ENCODE data around the gene LRRC25. TPM values are rescaled to one million over a fixed set of nuclear protein-coding genes. Genes with fewer than 3 reads are reported as not detected.
A peak's percentile ranks its signal among the peaks of the same experiment; 100 is the strongest.

The LRRC25 gene
- total and polyA plus RNA-seq, 9 donors, result 1.4 to 9.2 (median 2.4) TPM

GRCh38 chr19:18418029-18418482, 20.6 kb upstream of the LRRC25 start:
- TF ChIP-seq EP300 (IDR thresholded peaks at IDR 0.05), result no peak
- TF ChIP-seq CTCF (IDR thresholded peaks at IDR 0.05), result no peak
- TF ChIP-seq POLR2A (IDR thresholded peaks at IDR 0.05), result no peak
- Histone ChIP-seq H3K4me1 (ENCODE audit: insufficient read depth) (peaks cover 24% of the 10 kb centered on the region), H3K27me3 (no peaks in the 10 kb centered on the region), H3K36me3 (no peaks in the 10 kb centered on the region), H3K27ac (peak overlapping the region; percentile 62 to 77), H3K9me3 (no peaks in the 10 kb centered on the region), H3K4me3 (peak overlapping the region; percentile 42)
- intact Hi-C loops (cut with DNase I), result loop anchor here (5.0 to 10.0 kb wide), 4 partner anchors 141 to 223 kb away; partner anchors contain the start of genes IQCN (in 2 of the 4), MPV17L2 (in 1 of the 4) and RAB3A (in 1 of the 4)
- 9 to 11% (median 10%) methylated on average over 29 to 30 of the region's 30 CpGs for WGBS, 3 donors
- DNase-seq, result peak in 4 of 5 donors; percentile 62 to 78 (median 73)

DNA sequence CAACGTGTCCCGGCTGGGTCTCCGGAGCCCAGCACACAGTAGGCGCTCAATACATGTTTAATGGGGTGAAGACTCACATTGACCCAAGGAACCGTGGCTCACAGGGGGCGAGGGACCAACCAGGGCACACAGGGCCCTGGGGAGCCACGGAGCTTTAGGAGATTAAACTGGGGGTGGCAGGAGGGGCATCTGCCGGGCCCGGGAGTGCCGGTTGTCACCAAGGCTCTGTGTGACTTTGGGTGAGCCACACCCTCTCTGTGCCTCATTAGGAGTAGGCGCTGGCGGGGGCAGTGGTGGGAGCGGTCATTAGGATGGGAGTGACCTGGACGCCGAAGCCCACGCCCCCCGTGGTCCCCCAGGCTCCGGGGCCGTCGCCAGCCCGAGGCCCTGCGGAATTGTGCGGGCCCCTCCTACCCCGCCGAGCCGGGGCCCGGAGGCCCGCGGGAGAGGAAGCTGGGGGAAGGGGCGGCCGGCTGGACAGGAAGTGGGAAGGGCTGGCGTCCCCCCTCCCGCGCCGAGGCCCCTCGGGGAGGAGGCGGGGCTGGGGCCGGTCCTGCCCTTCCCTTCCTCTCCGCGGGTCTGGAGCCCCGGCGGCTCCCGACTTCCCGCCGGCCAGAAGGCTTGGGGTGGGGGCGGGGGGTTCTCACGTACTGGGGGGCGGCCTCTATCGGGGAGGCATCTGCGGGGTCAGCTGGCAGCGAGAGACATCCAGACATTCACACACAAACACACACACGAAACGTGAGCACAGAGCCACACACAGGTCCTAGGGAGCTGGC, 20.0 kb upstream of the LRRC25 start:
- Histone ChIP-seq H3K27me3 (no peaks in the 10 kb centered on the region), H3K4me1 (ENCODE audit: insufficient read depth) (peaks cover 24% of the 10 kb centered on the region), H3K36me3 (no peaks in the 10 kb centered on the region), H3K27ac (peak overlapping the region; percentile 62 to 91), H3K4me3 (peak overlapping the region; percentile 42), H3K9me3 (no peaks in the 10 kb centered on the region)
- intact Hi-C loops (cut with DNase I), result loop anchor here (5.0 to 10.0 kb wide), 4 partner anchors 140 to 223 kb away; partner anchors contain the start of genes IQCN (in 2 of the 4), MPV17L2 (in 1 of the 4) and RAB3A (in 1 of the 4)
- DNase-seq, result peak; percentile 81 to 88 (median 84)
- WGBS, 3 donors, result 0 to 1% (median 0%) methylated on average over 39 to 53 of the region's 53 CpGs
- no peak for TF ChIP-seq EP300 (IDR thresholded peaks at IDR 0.05)
- TF ChIP-seq POLR2A (IDR thresholded peaks at IDR 0.05), result peak; percentile 58

DNA sequence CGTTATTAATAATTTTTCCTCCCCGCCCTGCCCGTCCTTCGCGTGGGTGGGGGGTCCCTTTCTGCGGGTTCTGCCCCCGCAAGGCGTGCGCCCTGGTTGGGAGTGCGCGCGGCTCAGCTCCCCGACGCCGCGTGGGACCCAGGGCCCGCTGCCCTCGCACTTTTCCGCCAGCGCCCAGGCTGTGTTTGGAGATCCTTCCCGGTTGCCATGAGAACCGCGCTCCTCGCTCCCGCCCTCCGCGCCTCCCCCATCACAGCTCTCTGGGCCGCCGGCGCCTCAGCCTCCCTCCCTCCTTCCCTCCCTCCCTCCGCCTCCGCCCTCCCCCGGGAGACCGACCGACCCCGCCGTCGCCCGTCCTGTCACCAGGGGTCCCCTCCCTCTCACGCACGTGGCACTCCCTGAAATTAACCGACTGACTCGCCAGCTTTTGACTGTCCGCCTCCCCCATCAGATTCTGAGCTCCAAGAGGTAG, 19.4 kb upstream of the LRRC25 start:
- Histone ChIP-seq H3K9me3 (no peaks in the 10 kb centered on the region), H3K4me3 (peak overlapping the region; percentile 42), H3K27ac (peak overlapping the region; percentile 62 to 91), H3K36me3 (no peaks in the 10 kb centered on the region), H3K4me1 (ENCODE audit: insufficient read depth) (peaks cover 24% of the 10 kb centered on the region), H3K27me3 (no peaks in the 10 kb centered on the region)
- TF ChIP-seq POLR2A (IDR thresholded peaks at IDR 0.05) (peak; percentile 85), CTCF (IDR thresholded peaks at IDR 0.05) (no peak), EP300 (IDR thresholded peaks at IDR 0.05) (no peak)
- peak; percentile 89 to 95 (median 92) for DNase-seq
- intact Hi-C loops (cut with DNase I), result loop anchor here (5.0 to 10.0 kb wide), 4 partner anchors 140 to 222 kb away; partner anchors contain the start of genes IQCN (in 2 of the 4), MPV17L2 (in 1 of the 4) and RAB3A (in 1 of the 4)
- WGBS, 3 donors, result 1% methylated on average over 34 to 44 of the region's 44 CpGs

- H3K36me3 ChIP-seq, result no peaks in the 10 kb centered on the region
- 1 to 3% (median 2%) methylated on average over 25 of the region's 25 CpGs for WGBS, 3 donors
- H3K4me3 ChIP-seq, result peak overlapping the region; percentile 1
- H3K9me3 ChIP-seq, result no peaks in the 10 kb centered on the region
- peak; percentile 33 for TF ChIP-seq POLR2A (IDR thresholded peaks at IDR 0.05)
- no peak for TF ChIP-seq EP300 (IDR thresholded peaks at IDR 0.05)
- TF ChIP-seq CTCF (IDR thresholded peaks at IDR 0.05), result peak in 1 of 3 donors; percentile 21
- peak overlapping the region; percentile 62 to 91 for H3K27ac ChIP-seq
- DNase-seq, result peak; percentile 89 to 93 (median 90)
- H3K4me1 ChIP-seq (ENCODE audit: insufficient read depth), result peaks cover 19% of the 10 kb centered on the region
- intact Hi-C loops (cut with DNase I), result loop anchor here (5.0 to 10.0 kb wide), 4 partner anchors 138 to 221 kb away; partner anchors contain the start of genes IQCN (in 2 of the 4), MPV17L2 (in 1 of the 4) and RAB3A (in 1 of the 4)
- H3K27me3 ChIP-seq, result no peaks in the 10 kb centered on the region
These were observed 17.9 kb upstream of the LRRC25 start for GRCh38 chr19:18415178-18415867.
